Neural crest cell (in vitro differentiated cells): ENCODE data around the gene RUNX2. TPM values are rescaled to one million over a fixed set of nuclear protein-coding genes. Genes with fewer than 3 reads are reported as not detected.

Experiments
- DNase-seq: peaks from one replicate; pipeline ENCODE4 v3.0.0; 2021; ENCODE audit warnings: low read depth, mixed read lengths, low spot score
- H3K27ac Mint-ChIP-seq: one replicate; pipeline ENCODE4 v1.8.0; 2021; ENCODE audit warnings: mild to moderate bottlenecking, mixed read lengths; ENCODE audit not compliant: unreplicated experiment
- H3K27me3 Mint-ChIP-seq: 2 replicates; pipeline ENCODE4 v1.8.0; 2021; ENCODE audit warnings: low read depth, mild to moderate bottlenecking, mixed read lengths
- H3K36me3 Mint-ChIP-seq: 2 replicates; pipeline ENCODE4 v1.8.0; 2021; ENCODE audit warnings: low read depth, mild to moderate bottlenecking, mixed read lengths
- H3K4me1 Mint-ChIP-seq: 2 replicates; pipeline ENCODE4 v1.8.0; 2021; ENCODE audit warnings: mixed read lengths
- H3K4me3 Mint-ChIP-seq: one replicate; pipeline ENCODE4 v1.8.0; 2021; ENCODE audit warnings: mild to moderate bottlenecking, mixed read lengths
- H3K9me3 Mint-ChIP-seq: 2 replicates; pipeline ENCODE4 v1.8.0; 2021; ENCODE audit warnings: mixed read lengths
- CTCF ChIP-seq: fragments of 200-600 bp; sonication (generic); conservative IDR thresholded peaks from 2 replicates; pipeline ENCODE4 v1.5.0; 2021; ENCODE audit warnings: antibody characterized with exemption, mild to moderate bottlenecking
- total RNA-seq: library from RNA; stranded (reverse); gene quantifications from 2 replicates; pipeline ENCODE4 v1.2.1, GENCODE V29; 2021

RUNX2 gene
- total RNA-seq, 1 donor from 2014 or later: 0.16 TPM

DNA sequence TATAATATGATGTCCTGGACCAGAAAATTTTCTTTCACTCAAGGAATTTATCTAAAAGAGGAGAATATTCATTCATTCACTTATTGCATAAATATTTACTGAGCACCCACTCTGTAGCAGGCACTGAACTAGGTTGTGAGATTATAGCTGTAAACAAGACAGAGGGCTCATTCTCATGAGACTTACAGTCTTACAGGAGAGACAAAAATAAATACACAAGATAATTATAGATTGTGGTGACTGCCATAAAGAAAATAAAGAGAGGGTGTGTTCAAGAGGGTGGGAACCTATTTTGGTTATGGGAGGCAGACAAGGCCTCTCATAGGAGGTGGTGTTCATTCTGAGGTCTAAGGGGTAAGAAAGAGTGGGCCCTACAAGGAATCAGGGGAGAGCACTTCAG is 159.5 kb downstream of the RUNX2 start:
- no peak for DNase-seq
- Mint-ChIP-seq H3K27ac (no peak overlapping the region), H3K4me1 (no peaks in the 10 kb centered on the region), H3K9me3 (no peaks in the 10 kb centered on the region), H3K36me3 (no peaks in the 10 kb centered on the region), H3K4me3 (no peak overlapping the region), H3K27me3 (no peaks in the 10 kb centered on the region)
- TF ChIP-seq CTCF: no peak

DNA sequence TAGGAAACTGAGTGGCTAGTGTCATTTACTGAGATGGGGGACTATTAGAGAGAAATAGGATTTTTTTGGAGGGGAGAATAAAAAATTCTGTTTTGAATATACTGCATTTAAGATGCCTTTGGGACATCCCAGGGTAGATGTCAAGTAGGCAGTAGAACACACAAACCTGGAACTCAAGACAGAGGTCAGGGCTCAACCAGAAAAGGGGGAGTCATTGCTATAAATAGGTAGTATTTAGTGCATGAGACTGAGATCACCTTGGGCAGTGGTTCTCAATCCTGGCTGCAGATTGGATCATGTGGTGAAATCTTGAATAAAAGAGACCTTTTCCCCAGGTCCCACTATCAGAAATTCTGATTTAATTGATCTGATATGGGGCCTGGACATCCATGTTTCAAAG is 160.1 kb downstream of the RUNX2 start:
- H3K4me1 Mint-ChIP-seq: no peaks in the 10 kb centered on the region
- no peaks in the 10 kb centered on the region for H3K9me3 Mint-ChIP-seq
- no peaks in the 10 kb centered on the region for H3K36me3 Mint-ChIP-seq
- no peaks in the 10 kb centered on the region for H3K27me3 Mint-ChIP-seq
- no peak overlapping the region for H3K27ac Mint-ChIP-seq
- TF ChIP-seq CTCF: no peak
- DNase-seq: no peak
- no peak overlapping the region for H3K4me3 Mint-ChIP-seq

DNA sequence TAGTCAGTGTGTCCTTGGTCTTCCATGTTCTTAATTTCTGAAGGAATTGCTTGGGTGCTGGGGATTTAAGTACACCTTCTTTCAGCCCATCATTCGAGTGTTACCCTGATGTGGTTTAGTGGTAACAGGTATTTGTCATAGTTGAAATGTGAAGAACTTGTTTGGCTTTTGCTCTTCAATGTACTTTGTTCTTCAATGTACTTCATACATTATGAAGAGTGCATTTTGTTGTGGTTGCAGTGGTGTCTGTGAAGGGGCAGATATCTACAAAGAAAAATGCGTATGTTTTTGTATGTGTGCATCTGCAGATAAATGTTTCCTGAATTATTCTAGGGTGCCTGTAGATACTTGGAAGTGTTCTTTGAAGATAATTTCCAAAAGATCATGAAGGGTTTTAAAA is 160.8 kb downstream of the RUNX2 start:
- Mint-ChIP-seq H3K36me3 (no peaks in the 10 kb centered on the region), H3K4me1 (no peaks in the 10 kb centered on the region), H3K27me3 (no peaks in the 10 kb centered on the region), H3K4me3 (no peak overlapping the region), H3K27ac (no peak overlapping the region), H3K9me3 (no peaks in the 10 kb centered on the region)
- DNase-seq: no peak
- TF ChIP-seq CTCF: no peak

- Mint-ChIP-seq H3K36me3 (no peaks in the 10 kb centered on the region), H3K27ac (no peak overlapping the region), H3K4me1 (no peaks in the 10 kb centered on the region), H3K9me3 (no peaks in the 10 kb centered on the region), H3K4me3 (no peak overlapping the region), H3K27me3 (no peaks in the 10 kb centered on the region)
- DNase-seq: no peak
- TF ChIP-seq CTCF: no peak
These were observed 163.1 kb downstream of the RUNX2 start for GRCh38 chr6:45491048-45491735.

GRCh38 chr6:45491874-45492273 is 163.7 kb downstream of the RUNX2 start:
- no peaks in the 10 kb centered on the region for H3K36me3 Mint-ChIP-seq

More at GRCh38 chr6:45491874-45492273, 163.7 kb downstream of the RUNX2 start:
- H3K4me3 Mint-ChIP-seq: no peak overlapping the region
- H3K27ac Mint-ChIP-seq: no peak overlapping the region
- H3K4me1 Mint-ChIP-seq: no peaks in the 10 kb centered on the region
- no peak for DNase-seq
- no peak for TF ChIP-seq CTCF
- H3K9me3 Mint-ChIP-seq: no peaks in the 10 kb centered on the region
- no peaks in the 10 kb centered on the region for H3K27me3 Mint-ChIP-seq
